ENCODE results near the gene METTL13.

GRCh38 chr1:171807556-171807955 lies 26.1 kb downstream of the METTL13 start:
- TF ChIP-seq CTCF (optimal IDR thresholded peaks at IDR 0.05 in 1 of 3, IDR thresholded peaks at IDR 0.05 in 1 of 3, conservative IDR thresholded peaks at IDR 0.05 in 1 of 3; ENCODE audit: extremely low read depth in 1 of 3, insufficient read depth in 2 of 3, low read length in 3 of 3) (no peak), EZH2 (IDR thresholded peaks at IDR 0.05; ENCODE audit: low read length) (no peak)
